ENCODE results near the gene CEP126. TPM values are rescaled to one million over a fixed set of nuclear protein-coding genes. Genes with fewer than 3 reads are reported as not detected.

CEP126 gene
- total and polyA plus RNA-seq, 2 of the 13 experiments (the other 11 are each of a cell fraction or from before 2014, with no cell fraction given), result 1.4 to 1.7 TPM

- no peaks in the 10 kb centered on the region for H3K79me2 ChIP-seq (ENCODE audit: insufficient read depth, low read length)
These were observed 25.0 kb upstream of the CEP126 start for GRCh38 chr11:101889767-101890166.

More at GRCh38 chr11:101889767-101890166, 25.0 kb upstream of the CEP126 start:
- Histone ChIP-seq H3K27ac (ENCODE audit: extremely low read length, insufficient read depth, low read length) (no peak overlapping the region), H3K4me2 (ENCODE audit: low read depth, low read length) (no peak overlapping the region), H3K36me3 (replicated peaks in 1 of 2; ENCODE audit: control insufficient read depth in 1 of 2, insufficient read depth in 2 of 2, low read length in 2 of 2) (no peaks in the 10 kb centered on the region), H3K4me1 (ENCODE audit: insufficient read depth, low read length) (no peaks in the 10 kb centered on the region), H2AFZ (ENCODE audit: low read length) (no peak overlapping the region), H3K9me3 (ENCODE audit: low read length) (no peaks in the 10 kb centered on the region), H3K4me3 (replicated peaks in 1 of 3; ENCODE audit: insufficient read depth in 1 of 3, low read depth in 2 of 3, low read length in 3 of 3) (no peak overlapping the region), H3K9ac (ENCODE audit: insufficient read depth, low read depth, low read length) (no peak overlapping the region), H4K20me1 (ENCODE audit: insufficient read depth, low read length) (no peaks in the 10 kb centered on the region), H3K27me3 (ENCODE audit: control insufficient read depth in 1 of 2, insufficient read depth in 2 of 2, low read length in 2 of 2) (0 out of 5 replicates have a peak, but pooled peaks cover 0 to 4% of the 10 kb centered on the region in 2 experiments)
- in situ Hi-C loops (cut with HindIII; ENCODE audit: extremely low pct_ligation_motif_present, low pct_unique_long_range_greater_than_20kb) (no loop called here), intact Hi-C loops (cut with micrococcal nuclease; ENCODE audit: unreplicated experiment) (no loop called here)
- TF ChIP-seq CEBPZ (IDR thresholded peaks at IDR 0.05; ENCODE audit: low read length), result no peak
- TF ChIP-seq BHLHE40 (IDR thresholded peaks at IDR 0.05; ENCODE audit: low read length), result no peak
- TF ChIP-seq YY1 (IDR thresholded peaks at IDR 0.05; ENCODE audit: insufficient read depth, insufficient replicate concordance, low read depth, low read length), result no peak
- TF ChIP-seq NCOA5 (CRISPR knock-in tag; IDR thresholded peaks at IDR 0.05), result no peak
- TF ChIP-seq MIER2 (CRISPR knock-in tag; IDR thresholded peaks at IDR 0.05), result no peak
- no peak for TF ChIP-seq RBM39 (IDR thresholded peaks at IDR 0.05; ENCODE audit: low read depth, low read length, poor library complexity, severe bottlenecking)
- no peak for TF ChIP-seq ZNF652 (CRISPR knock-in tag; IDR thresholded peaks at IDR 0.05; ENCODE audit: borderline replicate concordance, low read depth)
- no peak for TF ChIP-seq ZNF350 (CRISPR knock-in tag; IDR thresholded peaks at IDR 0.05; ENCODE audit: borderline replicate concordance, low read depth)
- TF ChIP-seq NPAS2 (CRISPR knock-in tag; IDR thresholded peaks at IDR 0.05; ENCODE audit: borderline replicate concordance), result no peak
- no peak for TF ChIP-seq ZMAT3 (CRISPR knock-in tag; conservative IDR thresholded peaks at IDR 0.05)
- no peak for TF ChIP-seq ZMYM4 (CRISPR knock-in tag; IDR thresholded peaks at IDR 0.05)
- no peak for TF ChIP-seq MAFG (CRISPR knock-in tag; IDR thresholded peaks at IDR 0.05)
- FAIRE-seq (no peak), DNase-seq (ENCODE audit: low spot score) (no peak), ATAC-seq (no peak)
- BruUV-seq (replicated peaks), result no TSS peak
- CTCF ChIA-PET (ENCODE audit: low intra/inter-chr PET ratio, low total read pairs), result no interaction called here
- WGBS (ENCODE audit: low lambda C conversion rate), result 36% methylated on average over 4 of the region's 4 CpGs
- POLR2A ChIA-PET, result no interaction called here

Measured in HepG2 (cell line).